Colonic mucosa (tissue), 4 donors: ENCODE measurements around the gene FOSL2. TPM values are rescaled to one million over a fixed set of nuclear protein-coding genes. Genes with fewer than 3 reads are reported as not detected.

Experiments
- DNase-seq: peaks from one replicate; pipeline ENCODE4 v3.0.0-alpha.2; 2020
- H3K27ac ChIP-seq: fragments of 200-600 bp; one replicate; pipeline ENCODE4 v1.8.0; 2021
- H3K27me3 ChIP-seq: fragments of 200-600 bp; one replicate; pipeline ENCODE4 v1.8.0; 2021
- H3K36me3 ChIP-seq: fragments of 200-600 bp; one replicate; pipeline ENCODE4 v1.8.0; 2021
- H3K4me1 ChIP-seq: fragments of 200-600 bp; one replicate; pipeline ENCODE4 v1.8.0; 2021; ENCODE audit warnings: mild to moderate bottlenecking
- H3K4me3 ChIP-seq: fragments of 200-600 bp; one replicate; pipeline ENCODE4 v1.8.0; 2021
- H3K9ac ChIP-seq, 2 donors: one replicate each; pipeline ENCODE4 v1.7.0; 2013; ENCODE audit warnings: control low read depth in 2 of 2, low read depth in 2 of 2, low read length in 2 of 2
- H3K9me3 ChIP-seq: fragments of 200-600 bp; one replicate; pipeline ENCODE4 v1.8.0; 2021
- CTCF ChIP-seq: fragments of 200-600 bp; IDR thresholded peaks from one replicate; pipeline ENCODE4 v1.8.0; 2022; ENCODE audit warnings: antibody characterized with exemption, mild to moderate bottlenecking
- intact Hi-C: fragments of 100-400 bp; cut with DNase I; formaldehyde crosslinking; loops from one replicate; pipeline ENCODE4 v1.14.1; 2022
- total RNA-seq, 2 donors: library from RNA; stranded (reverse); fragmentation: NEBNext Ultra II Directional in 1 of 2; extraction: Animal tissue kit (Norgen Biotek cat#: 25700) in 1 of 2; gene quantifications; one replicate each; pipeline ENCODE4 v1.2.1, GENCODE V29; 2021
- donor health status: healthy.
- donor health status: DM: no; HTN: no; CAD: no.
- donor health status: DM: no; HTN: no; CAD: no.

Gene FOSL2
- total RNA-seq, 2 donors from 2014 or later, result 74.2 to 142 TPM

- H3K4me1 ChIP-seq, result no peaks in the 10 kb centered on the region
- no peak for DNase-seq
- intact Hi-C loops, result no loop called here
- no peak overlapping the region for H3K9ac ChIP-seq
- H3K27me3 ChIP-seq, result no peaks in the 10 kb centered on the region
- no peak for TF ChIP-seq CTCF
- no peak overlapping the region for H3K27ac ChIP-seq
- H3K9me3 ChIP-seq, result no peaks in the 10 kb centered on the region
- no peaks in the 10 kb centered on the region for H3K36me3 ChIP-seq
- no peak overlapping the region for H3K4me3 ChIP-seq
These were observed 71.2 kb downstream of the FOSL2 start for GRCh38 chr2:28463893-28464292.

DNA sequence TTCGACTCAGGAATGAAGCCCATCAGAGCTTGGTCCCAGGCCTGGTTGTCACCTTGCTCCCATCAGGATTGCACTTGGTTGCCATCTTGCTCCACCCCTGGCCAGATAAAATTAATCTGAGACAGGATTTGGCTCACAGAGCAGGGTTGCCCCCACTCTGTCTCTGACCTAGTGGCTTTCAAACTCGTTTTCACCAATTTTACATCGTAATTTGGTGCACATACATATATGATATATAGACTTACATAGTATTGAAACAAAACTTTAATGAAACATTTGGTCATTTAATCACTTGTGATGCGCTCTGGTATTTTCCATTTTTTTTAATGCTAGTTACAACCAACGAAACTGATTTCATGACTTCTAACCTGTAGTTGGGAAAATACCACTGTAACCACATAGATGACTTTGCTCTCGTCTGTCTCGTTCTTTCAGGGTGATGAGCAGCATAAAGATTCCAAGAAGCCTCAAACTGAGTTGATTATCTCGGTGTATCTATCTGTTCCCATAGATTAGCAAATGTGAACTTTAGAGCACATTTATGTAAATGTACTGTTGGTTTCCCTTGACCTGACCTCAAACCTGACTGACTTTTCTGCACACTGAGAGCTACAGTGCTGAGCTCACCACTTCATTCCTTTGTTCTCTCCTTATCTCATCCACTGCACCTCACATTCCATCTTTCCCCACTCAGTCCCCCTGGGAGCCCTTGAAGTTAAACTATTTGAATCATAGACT, 72.7 kb downstream of the FOSL2 start:
- Histone ChIP-seq H3K4me1 (peaks cover 3% of the 10 kb centered on the region), H3K36me3 (no peaks in the 10 kb centered on the region), H3K27me3 (no peaks in the 10 kb centered on the region), H3K9ac (no peak overlapping the region), H3K27ac (no peak overlapping the region), H3K9me3 (no peaks in the 10 kb centered on the region), H3K4me3 (no peak overlapping the region)
- no peak for TF ChIP-seq CTCF
- DNase-seq, result no peak
- intact Hi-C loops, result no loop called here

Other genes with a start within 250 kb of the FOSL2 start
- gene PLB1, start 103.2 kb downstream of the FOSL2 start, total RNA-seq, result 1 to 10 TPM; 1.3 to 3.0 TPM